HepG2 (cell line): ENCODE measurements around the gene CMIP. TPM values are rescaled to one million over a fixed set of nuclear protein-coding genes. Genes with fewer than 3 reads are reported as not detected.

Experiments used
- ATF7 ChIP-seq, 2 experiments: fragments of 450-650 bp in 1 of 2; sonication (generic) in 1 of 2; formaldehyde crosslinking in 1 of 2; IDR thresholded peaks; 2 replicates each; pipeline versions ENCODE4 v1.4.0 to v1.6.1; 2016 to 2020; ENCODE audit warnings: antibody characterized with exemption in 1 of 2, mild to moderate bottlenecking in 1 of 2, missing genetic modification reagents in 1 of 2
- HNRNPL ChIP-seq: fragments of 200-400 bp; formaldehyde crosslinking; IDR thresholded peaks from 2 replicates; pipeline ENCODE4 v1.6.1; 2017; ENCODE audit warnings: mild to moderate bottlenecking, low read depth, low read length
- IRF2 ChIP-seq: IDR thresholded peaks from 2 replicates; pipeline ENCODE4 v1.6.1; 2018; ENCODE audit warnings: missing genetic modification reagents, missing compliant biosample characterization
- NR2F6 ChIP-seq, 2 experiments: IDR thresholded peaks; 2 replicates each; pipeline ENCODE4 v1.6.1; 2016; ENCODE audit warnings: antibody characterized with exemption in 1 of 2, mild to moderate bottlenecking in 1 of 2
- PAXIP1 ChIP-seq: sonication (generic); formaldehyde crosslinking; conservative IDR thresholded peaks from 2 replicates; pipeline ENCODE4 v1.4.0; 2020; ENCODE audit warnings: mild to moderate bottlenecking, missing genetic modification reagents, moderate library complexity
- POLR2G ChIP-seq: fragments of 200-400 bp; formaldehyde crosslinking; IDR thresholded peaks from 2 replicates; pipeline ENCODE4 v1.6.1; 2018; ENCODE audit warnings: mild to moderate bottlenecking, low read depth, low read length, moderate library complexity
- RCOR2 ChIP-seq: IDR thresholded peaks from 2 replicates; pipeline ENCODE4 v1.6.1; 2016; ENCODE audit warnings: missing biosample characterization, missing genetic modification reagents
- TBX2 ChIP-seq: sonication (generic); formaldehyde crosslinking; IDR thresholded peaks from 2 replicates; pipeline ENCODE4 v1.5.0; 2020; ENCODE audit warnings: missing genetic modification reagents, mild to moderate bottlenecking, borderline replicate concordance
- ZMYM3 ChIP-seq: sonication (generic); formaldehyde crosslinking; IDR thresholded peaks from 2 replicates; pipeline ENCODE4 v1.5.1; 2020; ENCODE audit warnings: mild to moderate bottlenecking, missing genetic modification reagents
- ZNF317 ChIP-seq: sonication (generic); formaldehyde crosslinking; IDR thresholded peaks from 2 replicates; pipeline ENCODE4 v1.5.0; 2020; ENCODE audit warnings: mild to moderate bottlenecking, missing genetic modification reagents
- ZNF431 ChIP-seq: sonication (generic); formaldehyde crosslinking; IDR thresholded peaks from 2 replicates; pipeline ENCODE4 v1.9.0; 2022; ENCODE audit warnings: missing genetic modification reagents, low read depth, mild to moderate bottlenecking, borderline replicate concordance
- ZNF546 ChIP-seq: sonication (generic); formaldehyde crosslinking; conservative IDR thresholded peaks from 2 replicates; pipeline ENCODE4 v1.8.1; 2023; ENCODE audit warnings: mild to moderate bottlenecking, missing genetic modification reagents
- ZNF547 ChIP-seq: sonication (generic); formaldehyde crosslinking; IDR thresholded peaks from 2 replicates; pipeline ENCODE4 v1.5.1; 2020; ENCODE audit warnings: mild to moderate bottlenecking, missing genetic modification reagents
- ZNF563 ChIP-seq: sonication (generic); formaldehyde crosslinking; IDR thresholded peaks from 2 replicates; pipeline ENCODE4 v1.8.0; 2022; ENCODE audit warnings: mild to moderate bottlenecking, moderate library complexity, missing genetic modification reagents
- ZNF616 ChIP-seq: sonication (generic); formaldehyde crosslinking; IDR thresholded peaks from 2 replicates; pipeline ENCODE4 v1.5.0; 2020; ENCODE audit warnings: low read depth, mild to moderate bottlenecking, missing genetic modification reagents
- ZXDC ChIP-seq: sonication (generic); formaldehyde crosslinking; IDR thresholded peaks from 2 replicates; pipeline ENCODE4 v1.5.0; 2020; ENCODE audit warnings: mild to moderate bottlenecking, missing genetic modification reagents
- polyA plus RNA-seq, 8 experiments: library from polyadenylated mRNA; depleted of rRNA in 3 of 8; stranded (reverse) in 7 of 8; unstranded in 1 of 8; fragments of >200 nt; fragmentation: Illumina TruSeq in 4 of 8; extraction: Trizol in 4 of 8; gene quantifications; 2 replicates each; pipeline versions ENCODE4 v1.2.1 to v1.2.3, GENCODE V29; 2011 to 2016; ENCODE audit warnings: low read depth in 4 of 8, missing spikeins in 1 of 8, mixed read lengths in 1 of 8; ENCODE audit not compliant: insufficient read depth in 1 of 8
- total RNA-seq, 5 experiments: library from RNA; depleted of rRNA; stranded (reverse); fragments of >200 nt; fragmentation: Illumina TruSeq; extraction: Trizol; gene quantifications; 2 replicates each; pipeline ENCODE4 v1.2.3, GENCODE V29; 2016; ENCODE audit warnings: low read depth in 1 of 5

CMIP gene
- total and polyA plus RNA-seq, 2 of the 13 experiments (the other 11 are each of a cell fraction or from before 2014, with no cell fraction given), result 10.9 to 18.1 TPM

GRCh38 chr16:81549547-81550431 lies 105.2 kb downstream of the CMIP start (continued):
- TF ChIP-seq RCOR2 (CRISPR knock-in tag) (peak; percentile 39; the same call in 1 of the 2 replicates), ZXDC (CRISPR knock-in tag) (peak; percentile 2; the same call in 1 of the 2 replicates), TBX2 (CRISPR knock-in tag) (peak; percentile 61; the same call in 1 of the 2 replicates), NR2F6 (IDR thresholded peaks at IDR 0.05) (peak; percentile 19; the same call in 1 of the 2 replicates), NR2F6 (CRISPR knock-in tag; IDR thresholded peaks at IDR 0.05) (no peak), ZNF563 (CRISPR knock-in tag) (peak; percentile 51; the same call in 1 of the 2 replicates), POLR2G (peak; percentile 33; the same call in 1 of the 2 replicates), ZNF616 (CRISPR knock-in tag) (0 out of 2 replicates have a peak, but pooled peaks have one; percentile 82), ZNF317 (CRISPR knock-in tag) (0 out of 2 replicates have a peak, but pooled peaks have one; percentile 30), ZNF547 (CRISPR knock-in tag) (peak; percentile 48; the same call in 1 of the 2 replicates), IRF2 (CRISPR knock-in tag) (0 out of 2 replicates have a peak, but pooled peaks have one; percentile 7), ZNF431 (peak; percentile 89; the same call in 1 of the 2 replicates), ATF7 (IDR thresholded peaks at IDR 0.05) (no peak; the same call in 1 of the 2 replicates), ATF7 (CRISPR knock-in tag; IDR thresholded peaks at IDR 0.05) (0 out of 2 replicates have a peak, but pooled peaks have one; percentile 36), ZNF546 (CRISPR knock-in tag) (0 out of 2 replicates have a peak, but pooled peaks have one; percentile 7), ZMYM3 (peak; percentile 98), PAXIP1 (CRISPR knock-in tag) (peak; percentile 83), HNRNPL (peak; percentile 97)
